HG02798 (cell line): ENCODE data around the gene IFT81.
"Not testable (repeated sequence)": the region's sequence is repeated elsewhere in the genome, so short reads cannot be mapped to it uniquely, and the experiment has no call there.

Experiments
- ATAC-seq: cut with Tn5 transposase; IDR thresholded peaks from one replicate; pipeline ENCODE4 v1.9.1; 2021; ENCODE audit warnings: mild to moderate bottlenecking; ENCODE audit not compliant: unreplicated experiment, poor library complexity

IFT81 gene

DNA sequence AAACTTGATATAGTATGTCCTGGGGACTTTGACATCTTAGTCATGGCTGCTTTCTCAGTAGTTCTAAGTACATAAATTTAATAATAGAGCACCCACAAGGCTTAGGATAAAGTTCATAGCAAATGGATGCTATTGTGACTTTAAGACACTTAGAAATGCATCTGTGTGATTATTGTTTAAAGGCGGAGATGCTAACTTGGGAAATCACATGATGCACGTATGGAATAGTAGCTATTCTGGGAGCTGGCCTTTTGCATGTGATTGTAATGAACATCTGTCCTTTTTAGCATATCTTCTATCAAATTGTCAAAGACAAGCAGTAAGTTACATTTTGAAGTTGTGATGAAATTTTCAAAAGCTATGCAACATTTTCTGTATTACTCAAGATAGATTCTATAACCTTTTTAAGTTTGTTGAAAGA is 110.2 kb downstream of the IFT81 start:
- no peak for ATAC-seq

DNA sequence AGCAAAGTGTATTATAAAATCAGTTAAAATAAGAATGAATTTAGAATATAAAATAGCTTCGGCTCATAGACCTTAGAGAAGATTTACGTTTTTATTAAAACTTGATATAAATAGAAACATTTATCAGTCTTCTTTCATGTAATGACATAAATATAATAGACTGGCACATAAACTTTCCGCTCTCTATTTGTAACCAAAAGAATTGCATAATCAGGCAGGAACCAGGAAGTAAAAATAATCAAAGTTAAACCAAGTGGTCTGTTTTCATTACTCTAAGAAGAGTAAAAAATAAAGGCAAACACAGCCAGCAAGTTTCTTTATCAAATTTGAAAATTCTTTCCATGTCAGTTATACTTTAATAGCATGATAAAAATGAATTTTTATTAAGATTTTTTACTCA is 110.6 kb downstream of the IFT81 start:
- ATAC-seq: no peak

DNA sequence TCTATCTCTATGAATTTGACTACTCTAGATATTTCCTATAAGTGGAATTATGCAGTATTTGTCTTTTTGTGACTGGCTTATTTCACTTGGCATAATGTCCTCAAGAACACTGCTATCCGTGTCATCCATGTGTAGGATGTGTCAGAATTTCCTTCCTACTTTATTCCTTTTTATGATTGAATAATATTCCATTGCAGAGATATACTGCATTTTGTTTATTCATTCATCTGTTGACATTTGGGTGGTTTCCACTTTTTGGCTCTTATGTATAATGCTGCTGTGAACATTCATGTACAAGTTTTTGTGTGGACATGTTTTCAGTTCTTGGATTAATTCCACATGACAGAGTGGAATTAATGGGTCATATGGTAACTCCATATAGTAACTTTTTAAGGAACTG is 111.2 kb downstream of the IFT81 start:
- no peak for ATAC-seq

DNA sequence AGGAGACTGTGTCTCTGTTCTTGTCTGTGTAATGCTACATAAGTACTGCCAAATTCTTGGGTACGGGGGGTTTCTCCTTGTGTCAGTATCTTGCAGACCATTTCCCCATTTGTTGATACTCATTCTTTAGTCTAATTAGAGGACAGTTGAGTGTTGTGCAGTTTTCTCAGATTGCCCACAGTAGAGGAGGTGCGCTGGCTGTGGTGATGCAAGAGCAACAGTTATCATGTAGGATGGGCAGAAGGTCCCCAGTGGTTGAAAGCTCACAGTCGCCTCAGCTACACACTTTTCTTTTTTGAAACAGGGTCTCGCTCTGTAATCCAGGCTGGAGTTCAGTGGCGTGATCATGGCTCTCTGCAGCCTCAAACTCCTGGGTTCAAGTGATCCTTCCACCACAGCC is 119.1 kb downstream of the IFT81 start:
- ATAC-seq: no peak

DNA sequence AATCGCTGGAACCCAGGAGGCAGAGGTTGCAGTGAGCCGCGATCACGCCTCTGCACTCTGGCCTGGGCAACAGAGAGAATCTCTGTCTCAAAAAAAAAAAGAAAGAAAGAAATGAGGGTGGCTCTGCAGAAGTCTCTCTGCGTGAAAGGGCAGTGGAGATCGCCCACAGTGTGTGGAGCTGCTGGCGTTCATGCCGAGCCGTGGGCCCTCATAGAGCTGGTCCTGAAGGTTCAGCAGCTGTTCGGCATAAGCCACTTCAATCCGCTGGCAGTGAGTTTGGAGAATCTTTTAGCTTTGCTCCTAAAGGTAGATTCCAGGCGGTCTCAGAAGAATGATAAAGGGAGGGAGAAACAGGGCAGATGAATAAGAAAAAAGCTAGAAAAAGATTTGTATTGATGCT is 120.2 kb downstream of the IFT81 start:
- ATAC-seq: no peak

DNA sequence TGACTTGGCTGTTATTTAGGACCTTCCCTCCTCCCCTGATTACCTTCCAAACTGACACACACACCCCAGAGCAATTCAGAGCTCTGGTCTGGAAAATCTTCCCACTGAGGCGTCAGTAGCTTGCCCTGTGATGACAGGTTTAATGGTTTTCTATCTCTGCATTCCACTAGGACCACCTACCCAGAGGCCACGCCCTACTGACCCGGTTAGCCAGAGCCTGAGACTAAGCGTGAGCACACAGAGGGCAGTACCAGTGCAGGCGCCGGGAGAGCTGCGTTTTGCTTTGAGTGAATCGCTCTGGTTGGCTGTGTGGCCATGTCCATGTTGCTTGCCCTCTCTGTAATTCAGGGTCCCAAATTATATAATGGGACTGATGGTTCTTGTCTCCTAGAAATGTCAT is 120.7 kb downstream of the IFT81 start:
- ATAC-seq: no peak

DNA sequence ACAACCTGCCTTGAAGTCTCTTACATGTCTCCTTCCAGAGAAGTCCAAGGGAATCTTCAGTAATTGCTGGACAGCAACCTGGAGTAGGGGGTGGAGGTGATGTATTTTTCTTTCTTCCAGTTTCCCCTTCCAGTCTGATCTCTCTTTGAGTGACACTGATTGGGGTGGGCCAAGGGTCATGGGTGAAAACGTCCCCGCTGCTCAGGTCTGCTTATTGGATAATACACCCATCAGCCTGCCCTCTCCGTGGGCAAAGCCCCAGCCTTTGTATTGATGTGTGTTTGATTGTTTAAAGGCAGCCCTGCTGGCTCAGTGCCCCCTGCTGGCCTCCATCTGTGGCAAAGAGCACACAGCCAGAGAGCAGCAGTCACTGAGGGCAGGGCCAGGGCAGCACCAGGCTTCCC is 121.2 kb downstream of the IFT81 start:
- no peak for ATAC-seq

DNA sequence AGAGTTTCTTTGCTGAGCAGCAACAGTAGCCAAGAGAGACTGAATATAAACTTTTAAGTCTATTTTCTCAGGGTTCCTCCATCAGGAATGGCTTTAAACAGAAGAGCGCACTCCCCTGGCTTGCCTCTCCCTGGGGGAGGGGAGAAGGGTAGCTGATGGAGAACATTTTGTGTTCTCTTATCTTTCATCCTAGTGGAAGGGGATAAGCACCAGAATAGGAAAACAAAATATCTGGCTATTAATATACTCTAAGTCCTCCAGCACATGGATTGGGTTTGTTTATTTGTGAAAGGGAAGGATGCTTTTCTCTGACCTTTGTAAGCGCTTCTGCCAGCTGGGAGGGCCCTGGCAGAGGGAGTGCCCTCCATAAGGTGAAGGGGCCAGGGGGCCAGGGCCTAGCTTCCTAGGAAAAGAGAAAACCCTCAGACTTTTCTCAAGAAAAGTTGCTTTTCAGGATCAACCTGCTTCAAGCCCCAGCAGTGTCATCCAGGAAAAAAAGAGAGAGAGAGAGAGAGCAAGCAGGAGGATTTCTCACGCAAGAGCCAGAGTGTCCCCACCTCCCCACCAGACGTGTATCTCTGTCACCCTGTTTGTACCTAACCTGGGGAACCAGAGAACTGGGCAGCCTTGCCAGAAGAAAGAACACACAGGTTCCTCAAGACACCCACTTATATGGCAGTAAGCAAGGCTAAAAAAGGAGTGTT is 122.6 kb downstream of the IFT81 start:
- ATAC-seq: no peak

DNA sequence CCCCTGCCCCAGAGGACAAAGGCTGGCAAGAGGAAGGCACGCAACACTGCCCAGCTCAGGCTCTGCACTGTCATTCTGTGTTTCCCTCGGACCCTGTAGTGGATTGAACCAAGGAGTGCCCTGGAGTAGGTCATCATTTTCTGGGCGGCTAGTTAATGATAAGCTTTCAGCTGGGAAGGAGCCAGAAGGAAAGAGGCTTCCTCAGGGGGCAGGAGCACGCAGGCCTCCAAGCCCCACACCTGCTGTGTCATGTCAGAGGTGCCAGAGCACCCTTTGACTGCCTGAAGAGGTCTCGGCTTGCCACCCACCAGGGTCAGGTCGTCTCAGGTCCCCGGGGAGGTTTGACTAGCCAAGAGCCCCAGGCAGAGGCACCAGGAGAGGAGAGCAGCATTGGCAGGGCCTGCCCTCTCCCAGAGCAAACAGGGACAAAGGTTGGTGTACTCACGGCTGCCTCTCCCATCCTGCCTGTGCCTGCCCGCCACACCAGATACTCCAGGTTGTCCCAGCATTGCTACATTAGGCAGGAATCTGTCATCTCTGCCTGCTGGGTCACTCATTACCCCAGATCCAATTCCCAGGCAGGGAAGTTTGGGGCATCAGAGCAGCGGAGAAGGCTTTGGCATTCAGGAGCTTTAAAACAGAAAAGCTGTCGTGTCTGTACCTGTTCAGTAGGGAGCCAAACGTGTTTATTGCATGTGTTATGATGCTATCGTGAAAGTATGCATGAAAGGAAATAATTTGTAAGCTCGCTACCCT is 123.4 kb downstream of the IFT81 start:
- no peak for ATAC-seq

DNA sequence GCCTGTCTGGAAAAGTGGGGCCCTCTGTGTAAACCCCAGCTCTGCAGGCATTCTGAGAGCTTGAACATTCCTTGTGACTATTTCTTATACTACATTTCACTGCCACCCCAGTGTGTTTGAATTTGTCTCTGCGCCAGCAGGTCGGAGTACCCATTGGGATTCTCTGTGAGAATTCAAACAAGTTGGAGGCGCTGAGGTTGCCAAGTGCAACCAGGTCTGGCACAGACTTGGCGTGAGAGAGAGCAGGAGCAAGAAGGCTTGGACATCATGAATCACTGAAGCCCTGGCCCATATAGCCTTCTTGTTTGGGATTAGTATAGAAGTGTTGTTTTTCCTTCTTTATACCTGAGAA is 123.9 kb downstream of the IFT81 start:
- ATAC-seq: no peak

DNA sequence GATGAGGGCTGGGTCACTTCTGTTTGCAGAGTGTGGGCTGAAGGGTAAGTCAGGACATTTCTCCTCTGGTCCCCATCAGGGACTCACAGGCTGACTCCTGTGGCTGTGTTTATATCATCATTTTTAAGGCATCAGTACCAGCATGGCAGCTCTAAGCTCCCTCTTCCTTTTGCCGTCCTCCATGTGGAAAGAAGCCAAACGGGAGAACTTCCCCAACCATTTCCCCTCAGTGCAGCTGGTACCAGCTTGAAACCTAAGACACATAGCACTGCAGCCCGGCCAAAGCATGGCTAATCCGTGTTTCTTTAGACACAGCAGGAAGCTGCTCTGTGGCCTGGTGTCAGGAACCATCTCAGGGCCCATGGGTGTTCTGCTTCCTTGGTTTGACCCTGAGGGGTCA is 124.9 kb downstream of the IFT81 start:
- no peak for ATAC-seq

DNA sequence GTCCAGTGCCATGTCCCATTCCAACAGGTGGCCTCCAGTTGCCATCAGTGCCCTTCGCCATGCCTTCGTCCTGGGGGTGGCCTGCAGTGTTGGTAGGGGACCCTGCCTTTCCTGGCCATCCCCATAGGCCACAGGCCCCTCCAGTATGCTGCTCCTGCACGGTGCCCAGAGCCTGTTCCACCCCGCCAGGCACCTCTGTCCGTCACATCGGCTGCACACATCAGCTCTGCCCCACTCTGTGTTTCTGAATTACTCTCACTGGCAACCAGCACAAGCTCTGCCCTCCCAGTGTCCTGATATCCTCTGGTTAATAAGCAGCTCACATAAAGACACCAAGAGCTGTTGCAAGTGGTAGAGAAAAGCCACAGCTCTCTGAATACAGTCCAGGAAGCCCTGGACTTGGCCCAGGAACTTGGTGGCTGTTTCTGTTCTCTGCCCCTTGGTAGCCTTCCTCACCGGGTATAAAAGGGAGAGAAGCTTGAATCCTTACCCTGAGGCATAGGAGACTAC is 125.6 kb downstream of the IFT81 start:
- ATAC-seq: no peak

DNA sequence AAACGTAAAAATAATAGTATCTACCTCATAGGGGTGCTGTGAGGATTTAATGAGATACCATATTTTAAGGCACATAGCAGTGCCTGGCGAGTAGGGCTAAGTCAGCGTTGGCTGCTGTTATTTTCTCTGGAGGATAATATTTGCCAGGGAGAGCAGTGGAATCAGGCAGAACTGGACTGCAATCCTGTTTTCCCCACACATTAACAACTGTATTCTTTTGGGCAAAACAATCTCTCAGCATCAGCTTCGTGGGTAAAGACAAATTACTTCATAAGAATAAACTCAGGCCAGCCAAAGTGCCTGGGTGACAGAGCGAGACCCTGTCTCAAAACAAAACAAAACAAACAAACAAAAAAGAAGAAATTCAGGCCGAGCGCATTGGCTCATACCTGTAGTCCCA is 127.2 kb downstream of the IFT81 start:
- no peak for ATAC-seq

DNA sequence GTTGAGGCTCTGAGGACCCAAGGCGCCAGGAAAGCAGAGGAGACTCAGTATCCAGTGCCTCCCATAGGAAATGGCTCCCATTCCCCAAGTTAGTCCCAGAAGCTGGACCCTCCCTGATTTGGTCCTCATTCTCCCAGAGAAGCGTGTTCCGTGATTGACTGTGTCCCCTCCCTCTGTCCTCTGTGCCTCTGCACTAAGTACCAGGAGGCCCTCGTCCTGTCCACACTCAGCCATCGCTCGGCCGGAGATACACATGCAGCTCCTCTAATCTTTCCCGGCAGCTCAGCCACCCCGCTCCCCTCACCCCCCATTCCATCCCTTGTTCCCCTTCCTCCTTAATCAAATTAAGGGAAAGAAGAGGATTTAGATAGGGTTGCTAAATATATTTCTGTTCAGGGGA is 128.6 kb downstream of the IFT81 start:
- no peak for ATAC-seq

DNA sequence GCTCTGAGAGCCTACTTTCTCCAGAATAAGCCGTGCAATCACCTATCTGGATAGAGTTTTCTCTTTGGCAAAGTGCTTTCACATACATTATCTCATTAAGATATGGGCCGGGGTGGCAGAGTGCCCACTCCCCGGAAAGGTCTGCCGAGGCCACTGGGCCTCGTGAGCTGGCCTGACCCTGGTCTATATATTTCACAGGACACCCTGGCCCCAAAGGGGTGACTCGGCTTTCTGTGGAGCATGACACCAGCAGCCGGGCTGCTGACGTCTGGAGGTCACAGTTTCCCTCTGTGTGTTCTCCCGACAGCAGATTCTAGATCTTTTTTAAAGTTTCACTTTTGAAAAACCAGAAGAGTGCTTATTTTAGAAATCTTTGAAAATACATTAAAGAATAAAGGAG is 129.0 kb downstream of the IFT81 start:
- no peak for ATAC-seq

DNA sequence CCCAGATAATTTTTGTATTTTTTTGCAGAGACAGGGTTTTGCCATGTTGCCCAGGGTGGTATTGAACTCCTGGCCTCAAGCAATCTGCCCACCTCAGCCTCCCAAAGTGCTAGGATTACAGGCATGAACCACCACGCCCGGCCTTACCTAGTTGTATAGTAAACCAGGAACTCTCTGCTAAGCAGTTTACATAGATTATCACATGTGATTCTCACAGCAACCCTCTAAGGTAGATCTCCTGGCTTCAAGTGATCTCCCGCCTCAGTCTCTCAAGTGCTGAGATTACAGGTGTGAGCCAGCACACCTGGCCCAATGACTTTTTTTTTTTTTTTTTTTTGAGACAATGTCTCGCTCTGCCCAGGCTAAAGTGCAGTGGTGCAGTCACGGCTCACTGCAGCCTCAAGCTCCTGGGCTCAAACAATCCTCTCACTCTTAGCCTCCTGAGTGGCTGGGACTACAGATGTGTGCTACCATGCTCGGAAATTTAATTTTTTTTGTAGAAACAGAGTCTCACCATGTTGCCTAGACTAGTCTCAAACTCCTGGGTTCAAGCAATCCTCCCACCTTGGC is 130.9 kb downstream of the IFT81 start:
- no peak for ATAC-seq

DNA sequence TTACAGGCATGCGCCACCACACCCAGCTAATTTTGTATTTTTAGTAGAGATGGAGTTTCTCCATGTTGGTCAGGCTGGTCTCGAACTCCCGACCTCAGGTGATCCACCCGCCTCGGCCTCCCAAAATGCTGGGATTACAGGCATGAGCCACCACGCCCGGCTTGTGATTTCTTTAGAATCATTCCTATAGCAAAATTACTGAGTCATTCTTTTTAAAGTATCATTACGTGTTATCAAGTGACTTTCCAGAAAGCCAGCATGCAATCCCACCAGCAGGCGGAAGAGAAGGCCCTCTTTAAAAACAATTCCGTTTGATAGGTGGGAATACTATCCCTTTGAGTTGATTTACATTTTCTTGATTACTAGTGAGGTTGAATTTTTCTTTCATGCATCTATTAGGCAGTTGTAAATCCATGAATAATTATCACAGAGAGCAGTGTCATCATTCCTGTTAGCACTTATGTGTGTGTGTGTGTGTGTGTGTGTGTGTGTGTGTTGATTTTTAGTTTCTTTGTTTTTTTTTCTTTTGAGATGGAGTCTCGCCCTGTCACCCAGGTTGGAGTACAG is 131.8 kb downstream of the IFT81 start:
- not testable (repeated sequence) for ATAC-seq

DNA sequence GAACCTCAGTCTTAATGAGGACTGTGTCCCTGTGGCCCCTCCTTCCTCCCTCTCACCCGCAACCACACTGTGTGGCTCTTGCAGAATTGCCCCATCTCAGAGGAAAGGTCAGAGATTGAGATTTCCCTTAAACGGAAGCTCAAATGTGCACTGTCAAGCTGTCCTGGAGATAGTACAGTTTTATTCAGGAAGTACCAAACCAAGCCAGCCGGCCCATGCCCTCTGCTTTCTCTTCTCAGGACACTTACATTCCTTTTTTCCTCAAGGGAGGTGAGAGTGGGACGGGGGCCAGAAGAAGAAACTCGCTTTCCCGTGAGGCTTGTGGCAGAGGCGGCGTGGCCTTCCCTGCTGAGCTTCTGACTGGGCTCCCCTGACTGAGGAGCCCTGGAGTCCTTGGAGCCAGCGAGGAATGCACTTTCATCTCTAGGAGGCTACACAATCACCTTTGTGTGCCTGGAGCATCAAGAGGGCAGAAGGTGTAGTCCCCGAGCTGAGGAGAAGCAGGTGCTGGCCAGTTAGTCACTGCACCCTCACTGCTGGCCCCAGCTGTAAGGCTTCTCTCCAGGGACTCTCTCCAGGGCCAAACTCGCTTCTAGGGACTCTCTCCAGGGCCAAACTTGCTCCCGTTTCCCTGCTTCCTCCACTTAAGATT is 132.7 kb downstream of the IFT81 start:
- ATAC-seq: no peak

DNA sequence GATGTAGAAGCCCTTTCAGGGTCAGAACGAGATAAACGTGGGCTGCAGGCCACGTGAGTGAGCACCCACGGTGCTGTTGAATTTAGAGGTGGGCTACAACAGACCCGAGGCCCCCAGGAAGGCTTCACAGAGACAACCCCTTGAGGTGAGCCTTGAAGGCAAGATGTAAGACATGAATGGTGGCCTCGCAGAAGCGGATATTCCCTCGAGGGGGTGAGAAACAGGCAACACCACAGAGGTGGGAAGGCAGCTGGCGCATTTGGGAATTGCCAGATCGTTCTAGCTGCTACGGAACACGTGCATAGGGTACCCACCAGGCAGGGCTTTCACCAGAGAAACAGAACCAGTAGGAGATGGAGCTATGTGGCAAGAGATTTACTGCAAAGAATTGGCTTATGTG is 134.3 kb downstream of the IFT81 start:
- ATAC-seq: no peak

DNA sequence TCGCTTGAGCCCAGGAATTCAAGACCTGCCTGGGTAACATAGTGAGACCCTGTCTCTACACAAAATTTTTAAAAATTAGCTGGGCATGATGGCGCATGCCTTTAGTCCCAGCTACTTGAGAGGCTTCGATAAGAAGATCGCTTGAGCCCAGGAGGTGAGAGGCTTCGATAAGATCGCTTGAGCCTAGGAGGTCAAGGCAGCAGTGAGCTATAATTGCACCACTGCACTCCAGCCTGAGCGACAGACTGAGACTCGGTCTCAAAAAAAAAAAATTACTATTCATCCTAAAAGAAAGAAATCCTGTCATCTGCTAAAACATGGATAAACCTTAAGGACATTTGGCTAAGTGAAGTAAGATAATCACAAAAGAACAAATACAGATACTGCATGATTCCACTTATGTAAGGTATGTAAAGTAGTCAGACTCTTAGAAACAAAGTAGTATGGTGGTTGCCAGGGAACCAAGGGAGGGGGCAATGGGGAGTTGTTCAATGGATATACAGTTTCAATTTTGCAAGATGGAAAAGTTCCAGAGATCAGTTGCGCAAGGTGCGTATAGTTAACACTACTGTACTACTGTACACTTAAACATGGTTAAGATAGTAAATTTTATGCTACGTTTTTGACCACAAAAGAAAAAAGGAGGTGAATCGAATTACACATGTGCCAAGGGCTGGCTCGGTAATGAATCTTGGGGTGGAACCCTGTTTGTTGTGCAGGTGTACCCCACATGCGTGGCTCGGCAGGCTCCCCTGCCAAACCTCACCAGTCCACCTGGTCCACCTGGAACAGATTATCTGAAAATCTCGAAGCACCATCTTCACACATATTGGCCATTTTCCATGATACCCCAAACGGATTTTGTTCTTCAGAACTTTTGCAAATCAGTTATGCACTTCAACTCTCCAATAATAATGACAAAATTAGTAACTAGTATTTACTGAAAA is 138.6 kb downstream of the IFT81 start:
- ATAC-seq: no peak
